ENCODE data around the gene PCSK6.

DNA sequence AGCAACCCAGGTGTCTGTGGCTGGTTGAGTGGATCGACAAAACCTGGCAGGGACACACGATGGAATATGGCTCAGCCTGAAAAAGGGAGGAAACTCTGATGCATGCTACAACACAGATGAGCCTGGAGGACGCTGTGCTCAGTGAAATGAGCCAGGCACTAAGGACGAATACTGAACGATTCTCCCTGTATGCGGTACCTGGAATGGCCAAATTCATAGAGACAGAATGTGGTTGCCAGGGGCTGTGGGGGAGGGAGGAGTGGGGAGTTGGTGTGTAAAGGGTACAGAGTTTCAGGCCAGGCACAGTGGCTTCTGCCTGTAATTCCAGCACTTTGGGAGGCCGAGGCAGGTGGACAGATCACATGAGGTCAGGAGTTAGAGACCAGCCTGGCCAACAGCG, 35.1 kb downstream of the PCSK6 start:
- TF ChIP-seq GATA3 (IDR thresholded peaks at IDR 0.05; ENCODE audit: low read depth, low read length): no peak
- no peak for TF ChIP-seq GATA2 (IDR thresholded peaks at IDR 0.05; ENCODE audit: low read depth, low read length)
